SKM-1 treated with dmso at 0.1 percent for 144 hours (cell line): ENCODE measurements around the gene C19orf38.
"Not testable (repeated sequence)": the region's sequence is repeated elsewhere in the genome, so short reads cannot be mapped to it uniquely, and the experiment has no call there.

Experiments
- DNase-seq: peaks from one replicate; lab custom pipeline; 2025; ENCODE audit not compliant: unreplicated experiment; lab: John Stamatoyannopoulos, UW

Gene C19orf38

GRCh38 chr19:10872546-10873107, 24.4 kb downstream of the C19orf38 start:
- DNase-seq: no peak

GRCh38 chr19:10874024-10874423, 25.8 kb downstream of the C19orf38 start:
- DNase-seq: no peak

- DNase-seq: no peak
Observed at GRCh38 chr19:10876459-10877240, 28.4 kb downstream of the C19orf38 start.

- not testable (repeated sequence) for DNase-seq
Observed at GRCh38 chr19:10877608-10878007, 29.4 kb downstream of the C19orf38 start.

GRCh38 chr19:10878253-10878652, 30.0 kb downstream of the C19orf38 start:
- DNase-seq: no peak

GRCh38 chr19:10881403-10882107, 33.3 kb downstream of the C19orf38 start:
- no peak for DNase-seq

- no peak for DNase-seq
Observed at GRCh38 chr19:10882108-10882457, 33.9 kb downstream of the C19orf38 start.

GRCh38 chr19:10884274-10884673, 36.1 kb downstream of the C19orf38 start:
- no peak for DNase-seq

- DNase-seq: no peak
Observed at GRCh38 chr19:10885201-10886169, 37.3 kb downstream of the C19orf38 start.

GRCh38 chr19:10887616-10888367, 39.6 kb downstream of the C19orf38 start:
- DNase-seq: no peak

GRCh38 chr19:10888421-10888866, 40.2 kb downstream of the C19orf38 start:
- DNase-seq: no peak

GRCh38 chr19:10889880-10890279, 41.7 kb downstream of the C19orf38 start:
- DNase-seq: no peak

GRCh38 chr19:10891405-10892086, 43.3 kb downstream of the C19orf38 start:
- no peak for DNase-seq

GRCh38 chr19:10892256-10892655, 44.0 kb downstream of the C19orf38 start:
- DNase-seq: no peak

GRCh38 chr19:10894911-10895213, 46.6 kb downstream of the C19orf38 start:
- no peak for DNase-seq

- DNase-seq: no peak
Observed at GRCh38 chr19:10895363-10895762, 47.1 kb downstream of the C19orf38 start.

GRCh38 chr19:10895920-10896319, 47.7 kb downstream of the C19orf38 start:
- no peak for DNase-seq

GRCh38 chr19:10896851-10897526, 48.8 kb downstream of the C19orf38 start:
- no peak for DNase-seq

- no peak for DNase-seq
Observed at GRCh38 chr19:10898633-10899032, 50.4 kb downstream of the C19orf38 start.
